ENCODE measurements around the gene COL4A5. TPM values are rescaled to one million over a fixed set of nuclear protein-coding genes. Genes with fewer than 3 reads are reported as not detected.

The COL4A5 gene
- total RNA-seq, 1 experiment from 2014 or later = 29.4 TPM

DNA sequence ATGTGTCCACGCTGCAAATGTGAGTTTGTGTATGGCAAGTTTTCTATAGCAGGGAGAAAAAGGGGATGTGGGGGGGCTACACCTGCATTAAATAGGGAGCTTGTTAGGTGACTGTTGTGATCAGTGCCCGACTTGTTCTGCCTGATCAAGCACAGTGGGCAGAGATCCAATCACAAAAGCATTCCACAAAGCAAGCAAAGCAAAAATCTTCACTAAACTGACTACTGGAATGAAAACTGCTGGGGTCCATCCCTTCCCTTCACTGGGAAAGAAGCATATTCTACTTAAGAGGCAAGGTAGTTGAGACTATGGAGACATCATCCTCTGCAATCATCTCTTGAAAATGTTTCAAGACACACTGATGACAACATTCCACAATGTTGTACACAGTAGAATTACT, 291.5 kb downstream of the COL4A5 start:
- intact Hi-C loops (cut with micrococcal nuclease) = no loop called here

More for the DNA sequence above, 291.5 kb downstream of the COL4A5 start:
- Histone ChIP-seq H3K79me2 (ENCODE audit: insufficient read depth, low read length) (no peaks in the 10 kb centered on the region), H4K20me1 (ENCODE audit: insufficient read depth) (no peaks in the 10 kb centered on the region), H3K4me2 (ENCODE audit: low read length) (no peak overlapping the region), H3K36me3 (ENCODE audit: control insufficient read depth in 1 of 2, insufficient read depth in 2 of 2, low read length in 2 of 2) (no peaks in the 10 kb centered on the region), H3K4me1 (ENCODE audit: control insufficient read depth in 1 of 2, insufficient read depth in 2 of 2, low read length in 2 of 2) (no peaks in the 10 kb centered on the region), H3K4me3 (replicated peaks in 1 of 2; ENCODE audit: low read depth in 1 of 2, low read length in 2 of 2) (no peak overlapping the region), H3K27ac (ENCODE audit: low read depth, low read length) (no peak overlapping the region), H2AFZ (ENCODE audit: low read depth, low read length, poor library complexity, severe bottlenecking) (no peak overlapping the region), H3K9me2 (ENCODE audit: insufficient read depth) (no peaks in the 10 kb centered on the region), H3K27me3 (ENCODE audit: insufficient read depth, low read length) (no peaks in the 10 kb centered on the region), H3K9ac (ENCODE audit: low read length) (no peak overlapping the region), H3K9me3 (ENCODE audit: control insufficient read depth in 1 of 2, insufficient read depth in 1 of 2, low read depth in 1 of 2, low read length in 2 of 2) (no peaks in the 10 kb centered on the region)
- TF ChIP-seq ZFX (IDR thresholded peaks at IDR 0.05) (no peak), SRF (IDR thresholded peaks at IDR 0.05; ENCODE audit: low read depth) (no peak), ZNF274 (IDR thresholded peaks at IDR 0.05; ENCODE audit: low read depth, low read length) (no peak), EZH2 (IDR thresholded peaks at IDR 0.05) (no peak), CBX3 (IDR thresholded peaks at IDR 0.05; ENCODE audit: low read depth) (no peak), YY1 (IDR thresholded peaks at IDR 0.05; ENCODE audit: extremely low read depth, insufficient replicate concordance, low read depth, low read length) (no peak), EZH2phosphoT487 (IDR thresholded peaks at IDR 0.05; ENCODE audit: borderline replicate concordance) (no peak), JUND (IDR thresholded peaks at IDR 0.05) (no peak)
- TF ChIP-seq, protein P1, sequence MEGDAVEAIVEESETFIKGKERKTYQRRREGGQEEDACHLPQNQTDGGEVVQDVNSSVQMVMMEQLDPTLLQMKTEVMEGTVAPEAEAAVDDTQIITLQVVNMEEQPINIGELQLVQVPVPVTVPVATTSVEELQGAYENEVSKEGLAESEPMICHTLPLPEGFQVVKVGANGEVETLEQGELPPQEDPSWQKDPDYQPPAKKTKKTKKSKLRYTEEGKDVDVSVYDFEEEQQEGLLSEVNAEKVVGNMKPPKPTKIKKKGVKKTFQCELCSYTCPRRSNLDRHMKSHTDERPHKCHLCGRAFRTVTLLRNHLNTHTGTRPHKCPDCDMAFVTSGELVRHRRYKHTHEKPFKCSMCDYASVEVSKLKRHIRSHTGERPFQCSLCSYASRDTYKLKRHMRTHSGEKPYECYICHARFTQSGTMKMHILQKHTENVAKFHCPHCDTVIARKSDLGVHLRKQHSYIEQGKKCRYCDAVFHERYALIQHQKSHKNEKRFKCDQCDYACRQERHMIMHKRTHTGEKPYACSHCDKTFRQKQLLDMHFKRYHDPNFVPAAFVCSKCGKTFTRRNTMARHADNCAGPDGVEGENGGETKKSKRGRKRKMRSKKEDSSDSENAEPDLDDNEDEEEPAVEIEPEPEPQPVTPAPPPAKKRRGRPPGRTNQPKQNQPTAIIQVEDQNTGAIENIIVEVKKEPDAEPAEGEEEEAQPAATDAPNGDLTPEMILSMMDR (IDR thresholded peaks at IDR 0.05 in 2 of 3, conservative IDR thresholded peaks at IDR 0.05 in 1 of 3; ENCODE audit: borderline replicate concordance in 1 of 3, insufficient read depth in 1 of 3, low read depth in 2 of 3, low read length in 2 of 3) = no peak
- TF ChIP-seq, protein P2, sequence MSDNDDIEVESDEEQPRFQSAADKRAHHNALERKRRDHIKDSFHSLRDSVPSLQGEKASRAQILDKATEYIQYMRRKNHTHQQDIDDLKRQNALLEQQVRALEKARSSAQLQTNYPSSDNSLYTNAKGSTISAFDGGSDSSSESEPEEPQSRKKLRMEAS (IDR thresholded peaks at IDR 0.05) = no peak
- ChIA-PET RAD21 (ENCODE audit: low non-redundant PET in 1 of 2, low total read pairs in 2 of 2, uncharacterized antibody in 2 of 2, unreplicated experiment in 2 of 2) (no interaction called here), CTCF (no interaction called here), POLR2A (no interaction called here)
- no TSS peak for BruUV-seq (replicated peaks)
- ATAC-seq (no peak), DNase-seq (ENCODE audit: low read depth, low spot score) (no peak)
